Trophoblast cell (in vitro differentiated cells and primary cell): ENCODE measurements around the gene ZNF629. TPM values are rescaled to one million over a fixed set of nuclear protein-coding genes. Genes with fewer than 3 reads are reported as not detected.
A peak's percentile ranks its signal among the peaks of the same experiment; 100 is the strongest.

Experiments
- DNase-seq, 2 donors: peaks; one replicate each; pipeline ENCODE4 v3.0.0-alpha.2; 2016
- H2AFZ ChIP-seq: 2 replicates; pipeline ENCODE4 v1.6.1; 2013; ENCODE audit warnings: low read length, moderate library complexity, mild to moderate bottlenecking; ENCODE audit not compliant: insufficient read depth, poor library complexity
- H2AK5ac ChIP-seq: 2 replicates; pipeline ENCODE4 v1.6.1; 2013; ENCODE audit warnings: mild to moderate bottlenecking, low read length
- H2BK120ac ChIP-seq: 2 replicates; pipeline ENCODE4 v1.6.1; 2013; ENCODE audit warnings: low read length, mild to moderate bottlenecking, moderate library complexity; ENCODE audit not compliant: insufficient read depth, poor library complexity
- H2BK12ac ChIP-seq: 2 replicates; pipeline ENCODE4 v1.6.1; 2013; ENCODE audit warnings: mild to moderate bottlenecking, low read length, moderate library complexity
- H2BK5ac ChIP-seq: 2 replicates; pipeline ENCODE4 v1.6.1; 2013; ENCODE audit warnings: low read length, low read depth, moderate library complexity, mild to moderate bottlenecking; ENCODE audit not compliant: poor library complexity
- H3K14ac ChIP-seq: 2 replicates; pipeline ENCODE4 v1.6.1; 2013; ENCODE audit warnings: mild to moderate bottlenecking, low read length
- H3K18ac ChIP-seq: 2 replicates; pipeline ENCODE4 v1.6.1; 2013; ENCODE audit warnings: mild to moderate bottlenecking, low read length
- H3K23ac ChIP-seq: 2 replicates; pipeline ENCODE4 v1.6.1; 2013; ENCODE audit warnings: low read length
- H3K27ac ChIP-seq: 2 replicates; pipeline ENCODE4 v1.5.1; 2013; ENCODE audit warnings: low read depth, mild to moderate bottlenecking, inconsistent platforms, low read length, moderate library complexity
- H3K27me3 ChIP-seq: 2 replicates; pipeline ENCODE4 v1.6.1; 2013; ENCODE audit warnings: inconsistent platforms, mild to moderate bottlenecking, low read length, moderate library complexity; ENCODE audit not compliant: insufficient read depth
- H3K36me3 ChIP-seq, 2 experiments: 1 replicate in 1 of 2; 2 replicates in 1 of 2; pipeline ENCODE4 v1.6.1; 2013; ENCODE audit warnings: low read length in 2 of 2, mild to moderate bottlenecking in 2 of 2, moderate library complexity in 1 of 2; ENCODE audit not compliant: insufficient read depth in 2 of 2, control insufficient read depth in 1 of 2
- H3K4ac ChIP-seq: 2 replicates; pipeline ENCODE4 v1.6.1; 2013; ENCODE audit warnings: low read depth, mild to moderate bottlenecking, low read length, moderate library complexity
- H3K4me1 ChIP-seq, 2 experiments: 1 replicate in 1 of 2; 2 replicates in 1 of 2; pipeline ENCODE4 v1.6.1; 2013; ENCODE audit warnings: low read length in 2 of 2, mild to moderate bottlenecking in 2 of 2, moderate library complexity in 1 of 2; ENCODE audit not compliant: insufficient read depth in 2 of 2, control insufficient read depth in 1 of 2
- H3K4me2 ChIP-seq: 2 replicates; pipeline ENCODE4 v1.6.1; 2013; ENCODE audit warnings: inconsistent platforms, mild to moderate bottlenecking, low read length, moderate library complexity
- H3K4me3 ChIP-seq: 2 replicates; pipeline ENCODE4 v1.5.1; 2013; ENCODE audit warnings: mild to moderate bottlenecking, low read depth, low read length, inconsistent platforms
- H3K79me1 ChIP-seq: one replicate; pipeline ENCODE4 v1.6.1; 2013; ENCODE audit warnings: low read length
- H3K79me2 ChIP-seq: 2 replicates; pipeline ENCODE4 v1.6.1; 2013; ENCODE audit warnings: low read length, mild to moderate bottlenecking; ENCODE audit not compliant: control insufficient read depth, insufficient read depth, poor library complexity
- H3K9ac ChIP-seq: 2 replicates; pipeline ENCODE4 v1.6.1; 2013; ENCODE audit warnings: mild to moderate bottlenecking, low read length
- H3K9me3 ChIP-seq: 2 replicates; pipeline ENCODE4 v1.6.1; 2013; ENCODE audit warnings: low read depth, mild to moderate bottlenecking, control low read depth, inconsistent platforms, low read length; ENCODE audit not compliant: insufficient read depth
- H4K12ac ChIP-seq: 2 replicates; pipeline ENCODE4 v1.6.1; 2013; ENCODE audit warnings: low read depth, mild to moderate bottlenecking, low read length, moderate library complexity
- H4K8ac ChIP-seq: 2 replicates; pipeline ENCODE4 v1.6.1; 2013; ENCODE audit warnings: low read depth, mild to moderate bottlenecking, low read length, moderate library complexity
- H4K91ac ChIP-seq: one replicate; pipeline ENCODE4 v1.6.1; 2013; ENCODE audit warnings: low read depth, mild to moderate bottlenecking, low read length, moderate library complexity
- WGBS: extraction: QIAGEN DNeasy Blood & Tissue Kit; methylation state at CpG from one replicate; pipeline ENCODE4 v1.1.7; 2013; ENCODE audit warnings: missing lambda C conversion rate; ENCODE audit not compliant: insufficient read length, insufficient coverage; ENCODE audit errors: extremely low coverage; 5-methylcytosine and 5-hydroxymethylcytosine counted together
- polyA plus RNA-seq: library from polyadenylated mRNA; stranded (reverse); fragments of 200-250 nt; gene quantifications from 2 replicates; pipeline ENCODE4 v1.2.3, GENCODE V29; 2013

Gene ZNF629
- polyA plus RNA-seq = 10.5 and 10.7 TPM in 2 replicates

- DNase-seq = peak in 1 of 2 donors; percentile 30
- Histone ChIP-seq H4K91ac (peak within 1 kb of the TSS; percentile 93), H4K8ac (peak within 1 kb of the TSS; percentile 95), H3K4me1 (peaks cover 4 to 7% of the 10 kb centered on the region in 2 experiments), H3K9me3 (no peaks in the 10 kb centered on the region), H3K36me3 (peaks cover 26 to 29% of the 10 kb centered on the region in 2 experiments), H3K14ac (peak within 1 kb of the TSS; percentile 88), H3K18ac (peak within 1 kb of the TSS; percentile 98), H3K23ac (no peak within 1 kb of the TSS), H3K27me3 (no peaks in the 10 kb centered on the region), H2BK12ac (peak within 1 kb of the TSS; percentile 25), H2AK5ac (peak within 1 kb of the TSS; percentile 79), H3K9ac (peak within 1 kb of the TSS; percentile 98), H3K27ac (peak within 1 kb of the TSS; percentile 51), H2BK120ac (peak within 1 kb of the TSS; percentile 90), H3K79me1 (peaks cover 12% of the 10 kb centered on the region), H2AFZ (peak within 1 kb of the TSS; percentile 95), H3K4me2 (peak within 1 kb of the TSS; percentile 88), H3K4me3 (peak within 1 kb of the TSS; percentile 96), H2BK5ac (peak within 1 kb of the TSS; percentile 90), H3K79me2 (peaks cover 5% of the 10 kb centered on the region), H4K12ac (peak within 1 kb of the TSS; percentile 99), H3K4ac (peak within 1 kb of the TSS; percentile 80)
- no CpG with 5 or more reads among the region's 37 CpGs for WGBS
These were observed at the start of gene ZNF629 for GRCh38 chr16:30786936-30787612. Gene ZNF629 (minus strand): TSS chr16:30787205. CDS start chr16:30784482, 2,723 bp downstream.

- no peak overlapping the region for H3K23ac ChIP-seq
- H3K4me3 ChIP-seq = no peak overlapping the region
- no peaks in the 10 kb centered on the region for H3K79me2 ChIP-seq
- WGBS = no CpG with 5 or more reads among the region's 44 CpGs
- H2AK5ac ChIP-seq = no peak overlapping the region
- H3K4me1 ChIP-seq = peaks cover 4 to 7% of the 10 kb centered on the region in 2 experiments
- H3K14ac ChIP-seq = no peak overlapping the region
- no peaks in the 10 kb centered on the region for H3K27me3 ChIP-seq
- peaks cover 4% of the 10 kb centered on the region for H3K9me3 ChIP-seq
- H2BK5ac ChIP-seq = no peak overlapping the region
- no peak overlapping the region for H2BK120ac ChIP-seq
- no peak overlapping the region for H3K18ac ChIP-seq
- H2AFZ ChIP-seq = no peak overlapping the region
- no peak overlapping the region for H2BK12ac ChIP-seq
- H4K8ac ChIP-seq = no peak overlapping the region
- H3K79me1 ChIP-seq = no peaks in the 10 kb centered on the region
- no peak overlapping the region for H3K9ac ChIP-seq
- no peak overlapping the region for H4K12ac ChIP-seq
- no peak for DNase-seq
- no peak overlapping the region for H3K4me2 ChIP-seq
- no peak overlapping the region for H3K27ac ChIP-seq
- H3K4ac ChIP-seq = no peak overlapping the region
- peaks cover 0 to 2% of the 10 kb centered on the region in 2 experiments for H3K36me3 ChIP-seq
- no peak overlapping the region for H4K91ac ChIP-seq
These were observed 47.2 kb upstream of the ZNF629 start for GRCh38 chr16:30834130-30834740.

DNA sequence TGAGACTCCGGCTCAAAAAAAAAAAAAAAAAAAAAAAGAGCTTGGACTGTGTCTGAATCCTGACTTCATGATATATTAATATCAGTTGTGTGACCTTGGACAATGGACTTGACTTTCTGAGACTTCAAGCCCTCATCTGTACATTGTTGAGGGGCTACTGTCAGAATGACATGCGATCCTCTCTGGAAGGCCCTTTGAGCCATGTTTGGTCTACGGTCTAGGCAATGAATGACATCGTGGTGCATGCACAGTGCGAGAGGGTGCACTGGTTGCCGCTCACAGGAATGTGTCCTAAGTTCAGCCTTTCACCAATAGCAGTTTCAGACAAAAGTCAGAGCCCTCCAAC, 43.0 kb upstream of the ZNF629 start:
- no peak overlapping the region for H4K12ac ChIP-seq
- H3K9me3 ChIP-seq = peaks cover 4% of the 10 kb centered on the region
- H2BK12ac ChIP-seq = no peak overlapping the region
- no peak overlapping the region for H2AFZ ChIP-seq
- no peak overlapping the region for H4K91ac ChIP-seq
- no peak overlapping the region for H2BK120ac ChIP-seq
- WGBS = no CpG with 5 or more reads among the region's 6 CpGs
- H3K36me3 ChIP-seq = peaks cover 0 to 2% of the 10 kb centered on the region in 2 experiments
- no peak overlapping the region for H2AK5ac ChIP-seq
- H3K18ac ChIP-seq = no peak overlapping the region
- H4K8ac ChIP-seq = no peak overlapping the region
- no peak overlapping the region for H3K27ac ChIP-seq
- H2BK5ac ChIP-seq = no peak overlapping the region
- H3K27me3 ChIP-seq = no peaks in the 10 kb centered on the region
- H3K14ac ChIP-seq = no peak overlapping the region
- no peak overlapping the region for H3K4me3 ChIP-seq
- no peak overlapping the region for H3K4ac ChIP-seq
- H3K79me2 ChIP-seq = no peaks in the 10 kb centered on the region
- DNase-seq = no peak
- no peaks in the 10 kb centered on the region for H3K4me1 ChIP-seq
- H3K4me2 ChIP-seq = no peak overlapping the region
- no peak overlapping the region for H3K23ac ChIP-seq
- H3K9ac ChIP-seq = no peak overlapping the region
- H3K79me1 ChIP-seq = no peaks in the 10 kb centered on the region

DNA sequence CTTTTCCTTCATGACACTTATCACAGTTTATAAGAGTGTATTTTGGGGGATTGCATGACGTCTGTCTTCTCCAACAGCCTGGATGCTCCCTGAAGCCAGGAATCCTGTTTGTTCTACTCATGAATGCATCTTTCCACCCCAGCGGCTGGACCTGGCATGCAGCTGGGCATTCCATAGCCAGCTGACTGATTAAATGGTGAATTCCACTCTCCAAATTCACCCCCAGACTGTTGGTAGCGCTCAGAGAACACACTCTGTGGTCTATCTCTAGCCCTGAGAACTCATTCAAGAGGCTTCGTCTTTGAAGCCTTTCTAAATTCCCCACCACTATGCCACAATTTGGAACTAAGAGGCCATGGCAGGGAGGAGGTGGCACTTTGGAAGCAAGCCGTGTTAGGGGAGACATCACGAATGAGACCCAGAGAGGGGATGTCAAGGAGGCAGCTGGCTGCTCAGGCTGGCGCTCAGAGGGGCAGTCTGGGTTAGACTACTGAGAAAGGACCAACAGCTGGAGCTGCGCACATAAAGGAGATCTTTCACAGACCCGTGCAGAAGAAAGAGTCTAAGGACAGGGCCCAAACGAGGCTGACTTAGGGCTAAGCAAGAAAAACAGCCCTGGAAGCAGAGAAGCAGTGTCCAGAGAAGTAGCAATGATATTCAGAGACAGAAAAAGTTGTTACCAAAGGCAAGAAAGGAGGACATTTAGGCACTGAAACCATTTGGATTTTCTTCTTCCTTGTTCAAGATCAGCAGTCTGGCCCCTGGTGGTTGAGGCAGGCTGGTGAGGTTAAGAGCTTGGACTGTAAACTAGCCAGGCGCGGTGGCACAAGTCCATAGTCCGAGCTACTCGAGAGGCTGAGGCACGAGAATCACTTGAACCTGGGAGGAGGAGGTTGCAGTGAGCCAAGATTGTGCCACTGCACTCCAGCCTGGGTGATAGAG, 42.4 kb upstream of the ZNF629 start:
- Histone ChIP-seq H2BK120ac (no peak overlapping the region), H2BK12ac (no peak overlapping the region), H3K18ac (no peak overlapping the region), H4K12ac (no peak overlapping the region), H3K4me1 (no peaks in the 10 kb centered on the region), H3K27ac (no peak overlapping the region), H3K9me3 (peaks cover 2% of the 10 kb centered on the region), H3K14ac (no peak overlapping the region), H3K4me2 (no peak overlapping the region), H2BK5ac (no peak overlapping the region), H3K79me2 (no peaks in the 10 kb centered on the region), H3K9ac (no peak overlapping the region), H3K23ac (no peak overlapping the region), H4K91ac (no peak overlapping the region), H2AFZ (no peak overlapping the region), H4K8ac (no peak overlapping the region), H2AK5ac (no peak overlapping the region), H3K27me3 (no peaks in the 10 kb centered on the region), H3K36me3 (no peaks in the 10 kb centered on the region), H3K4ac (no peak overlapping the region), H3K4me3 (no peak overlapping the region), H3K79me1 (no peaks in the 10 kb centered on the region)
- WGBS = no CpG with 5 or more reads among the region's 15 CpGs
- DNase-seq = no peak
